ENCODE data around the gene PPARG. TPM values are rescaled to one million over a fixed set of nuclear protein-coding genes. Genes with fewer than 3 reads are reported as not detected.

Gene PPARG
- total and polyA plus RNA-seq, 2 donors (not counting 3 experiments of a cell fraction or from before 2014, with no cell fraction given): 0.15 to 1.3 TPM

- Histone ChIP-seq H3K27me3 (ENCODE audit: control insufficient read depth in 2 of 2, insufficient read depth in 2 of 2, low read length in 2 of 2) (no peaks in the 10 kb centered on the region), H3K79me2 (ENCODE audit: control insufficient read depth, insufficient read depth, low read length) (no peaks in the 10 kb centered on the region), H3K9me3 (replicated peaks; ENCODE audit: control insufficient read depth, insufficient read depth, low read length) (no peaks in the 10 kb centered on the region), H2AFZ (ENCODE audit: low read depth, low read length) (no peak overlapping the region), H3K27ac (ENCODE audit: insufficient read depth, low read depth, low read length) (no peak overlapping the region), H3K9me1 (replicated peaks; ENCODE audit: control insufficient read depth, extremely low read depth, insufficient read depth, low read length) (no peaks in the 10 kb centered on the region), H3K4me2 (ENCODE audit: insufficient read depth, low read length) (no peak overlapping the region), H3K4me3 (replicated peaks in 1 of 3; ENCODE audit: insufficient read depth in 1 of 3, low read depth in 1 of 3, low read length in 3 of 3) (no peak overlapping the region), H3K36me3 (ENCODE audit: control insufficient read depth in 2 of 2, extremely low read depth in 1 of 2, insufficient read depth in 2 of 2, low read length in 2 of 2) (no peaks in the 10 kb centered on the region), H4K20me1 (replicated peaks; ENCODE audit: control insufficient read depth, extremely low read depth, insufficient read depth, low read length) (no peaks in the 10 kb centered on the region), H3K9ac (replicated peaks; ENCODE audit: extremely low read depth, insufficient read depth, low read length) (no peak overlapping the region), H3K4me1 (ENCODE audit: control insufficient read depth, extremely low read depth, insufficient read depth, low read length) (no peaks in the 10 kb centered on the region)
- BruUV-seq (replicated peaks): no TSS peak
- no peak for FAIRE-seq
- no peak for DNase-seq (ENCODE audit: low read depth, low spot score)
- ChIA-PET POLR2A (no interaction called here), CTCF (no interaction called here)
- dilution Hi-C loops (cut with MboI; ENCODE audit: extremely low pct_ligation_motif_present, low sequenced_read_pairs): no loop called here
- intact Hi-C loops (cut with micrococcal nuclease): no loop called here
- TF ChIP-seq MYC (IDR thresholded peaks at IDR 0.05; ENCODE audit: low read depth, low read length): no peak
- TF ChIP-seq POLR2A (IDR thresholded peaks at IDR 0.05; ENCODE audit: low read depth, low read length): no peak
- TF ChIP-seq EZH2 (IDR thresholded peaks at IDR 0.05; ENCODE audit: borderline replicate concordance, low read depth, low read length, severe bottlenecking): no peak
- no peak for TF ChIP-seq GATA2 (IDR thresholded peaks at IDR 0.05; ENCODE audit: insufficient read depth, insufficient read length, low read depth, low read length)
- TF ChIP-seq JUN (IDR thresholded peaks at IDR 0.05; ENCODE audit: borderline replicate concordance, insufficient read depth, insufficient read length, low read depth): no peak
- no peak for TF ChIP-seq POLR2AphosphoS5 (IDR thresholded peaks at IDR 0.05; ENCODE audit: insufficient read depth, low read depth, low read length)
- no peak for TF ChIP-seq MAX (IDR thresholded peaks at IDR 0.05; ENCODE audit: insufficient read depth, insufficient read length)
- no peak for TF ChIP-seq FOS (IDR thresholded peaks at IDR 0.05; ENCODE audit: borderline replicate concordance, insufficient read depth, low read length)
- no peak for TF ChIP-seq CTCF (IDR thresholded peaks at IDR 0.05; ENCODE audit: extremely low read depth in 1 of 2, insufficient read depth in 1 of 2, low read depth in 1 of 2, low read length in 2 of 2)
Observed at GRCh38 chr3:12367346-12367745, 78.5 kb downstream of the PPARG start.

Measured in endothelial cell of umbilical vein (primary cell).